NOMO-1 treated with DMSO at 0.1 percent for 48 hours (cell line): ENCODE data around the gene SLC45A1.

Experiments
- DNase-seq: peaks from one replicate; lab custom pipeline; 2025; ENCODE audit not compliant: unreplicated experiment; lab: John Stamatoyannopoulos, UW

SLC45A1 gene

DNA sequence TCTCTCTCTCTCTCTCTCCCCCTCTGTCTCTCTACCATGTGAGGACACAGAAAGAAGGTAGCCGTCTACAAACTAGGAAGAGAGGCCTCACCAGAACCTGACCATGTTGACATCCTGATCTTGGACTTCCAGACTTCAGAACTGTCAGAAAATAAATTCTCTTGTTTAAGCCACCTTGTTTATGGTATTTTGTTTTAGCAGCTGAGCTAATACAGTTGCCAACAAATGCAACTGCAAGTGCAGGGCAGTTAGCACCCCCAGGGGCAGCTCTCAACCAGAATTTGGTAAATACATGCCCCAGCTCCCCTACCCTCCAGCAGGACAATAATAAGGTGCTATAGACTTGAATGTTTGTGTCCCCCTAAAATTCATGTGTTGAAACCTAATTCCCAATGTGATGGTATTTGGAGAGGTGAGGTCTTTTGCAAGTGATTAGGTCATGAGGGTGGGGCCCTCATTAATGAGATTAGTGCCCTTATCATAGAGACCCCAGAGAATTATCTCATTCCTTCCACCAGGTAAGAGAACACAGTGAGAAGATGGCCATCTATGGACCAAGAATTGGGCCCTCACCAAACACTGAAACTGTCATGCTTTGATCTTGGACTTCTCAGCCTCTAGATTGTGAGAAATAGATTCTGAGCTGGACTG lies 6.7 kb upstream of the SLC45A1 start:
- DNase-seq = no peak

DNA sequence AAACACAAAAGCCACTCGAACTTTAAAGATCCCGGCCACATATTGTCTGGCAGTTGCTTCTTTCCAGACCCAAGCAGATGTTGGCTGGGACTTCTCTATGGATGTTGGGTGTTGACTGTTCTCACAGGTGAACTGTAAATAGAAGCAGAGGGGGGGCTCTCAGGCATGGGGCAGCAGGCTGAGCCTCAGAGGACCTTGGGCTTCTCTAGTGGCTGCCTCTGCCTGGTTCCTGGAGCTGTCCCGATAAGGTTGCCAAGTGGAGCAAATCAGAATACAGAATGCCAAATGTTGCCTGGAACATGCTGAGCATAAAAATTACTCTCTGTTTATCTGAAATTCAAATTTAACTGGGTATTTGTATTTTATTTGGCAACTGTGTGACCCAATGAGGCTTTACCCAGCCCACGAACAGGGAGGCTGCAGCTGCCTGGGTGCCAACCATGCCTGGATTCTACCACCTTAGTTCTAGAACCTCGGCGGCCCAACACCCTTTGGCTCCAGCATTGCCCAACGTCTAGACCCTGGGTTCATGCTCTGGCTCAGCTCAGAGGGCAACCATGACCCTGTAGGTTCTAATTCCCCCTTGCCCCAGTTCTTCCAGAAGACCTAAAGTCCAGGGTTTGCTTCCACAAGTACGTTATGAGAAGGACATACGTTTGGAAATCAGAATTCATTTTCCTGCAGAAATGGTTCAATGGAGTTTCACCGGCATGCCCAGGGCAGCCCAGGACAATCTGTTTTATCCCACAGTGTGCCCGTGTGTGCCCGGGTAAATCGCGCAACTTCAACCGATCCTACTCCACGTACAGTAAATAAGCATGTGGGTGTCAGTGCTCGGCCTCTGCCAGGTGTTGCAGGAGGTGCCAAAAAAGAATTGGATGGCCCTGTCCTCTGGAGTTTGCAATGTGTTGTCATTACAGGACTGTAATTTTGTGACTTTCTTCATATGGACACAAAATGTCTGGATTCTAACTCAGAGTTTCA lies 5.4 kb upstream of the SLC45A1 start:
- DNase-seq = no peak

DNA sequence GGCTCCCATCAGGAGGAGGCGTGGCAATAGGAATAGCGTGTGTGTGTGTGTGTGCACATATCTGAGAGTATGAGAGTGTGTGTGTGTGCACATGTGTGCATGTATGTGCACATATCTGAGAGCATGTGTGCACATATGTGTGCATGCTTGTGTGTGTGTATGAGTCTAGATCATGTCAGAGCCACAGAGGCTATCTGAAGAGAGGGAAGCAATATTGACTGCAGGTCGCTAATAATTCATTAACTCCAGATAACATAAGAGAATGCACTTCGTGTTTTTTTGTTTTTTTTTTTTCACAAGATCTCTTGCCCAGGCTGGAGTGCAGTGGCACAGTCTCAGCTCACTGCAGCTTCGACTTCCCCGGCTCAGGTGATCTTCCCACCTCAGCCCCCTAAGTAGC lies 4.7 kb upstream of the SLC45A1 start:
- no peak for DNase-seq

DNA sequence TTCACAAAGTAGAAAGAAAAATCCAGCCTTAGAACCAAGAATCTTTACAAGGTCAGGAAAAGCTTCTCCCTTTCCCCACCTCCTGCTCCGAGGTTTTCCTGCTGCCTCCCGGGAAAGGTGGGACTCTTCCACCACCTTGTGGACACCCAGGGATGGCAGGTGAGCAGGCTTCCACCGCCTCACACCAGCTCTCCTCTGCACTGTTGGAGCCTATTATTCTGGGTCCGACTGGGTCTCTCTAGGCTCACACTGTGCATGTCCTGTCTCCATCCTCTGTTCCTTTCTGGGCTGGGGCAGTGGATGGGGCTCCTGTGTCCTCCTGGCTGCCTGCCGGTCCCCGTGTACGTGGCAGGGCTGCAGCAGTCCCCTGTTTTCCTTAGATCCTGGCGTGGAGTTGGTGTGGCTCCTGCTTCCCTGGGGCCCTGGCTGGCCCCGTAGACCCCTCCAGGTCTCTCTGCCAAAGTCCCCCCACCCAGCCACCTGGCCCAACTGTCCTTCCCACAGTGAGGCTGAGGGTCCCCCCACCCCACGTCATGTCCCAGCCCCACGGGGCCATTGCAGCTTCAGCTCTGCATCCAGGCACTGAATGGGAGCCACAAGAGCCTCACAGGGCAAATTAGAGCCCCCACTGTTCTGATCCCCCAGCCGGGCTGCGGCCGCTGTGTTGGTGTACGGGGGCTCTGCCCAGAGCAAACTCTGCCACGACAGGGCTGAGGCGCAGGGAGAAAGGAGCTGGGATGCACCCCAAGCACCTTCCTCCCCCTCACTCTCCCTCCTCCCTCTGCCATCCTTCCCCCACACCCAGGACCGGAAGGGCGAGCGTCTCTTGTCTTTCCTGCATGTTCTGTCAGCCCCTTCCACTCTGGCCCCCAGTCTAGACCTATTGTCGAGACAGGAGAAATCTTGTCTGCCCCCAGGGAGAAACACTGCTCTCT lies 3.3 kb upstream of the SLC45A1 start:
- DNase-seq = no peak

DNA sequence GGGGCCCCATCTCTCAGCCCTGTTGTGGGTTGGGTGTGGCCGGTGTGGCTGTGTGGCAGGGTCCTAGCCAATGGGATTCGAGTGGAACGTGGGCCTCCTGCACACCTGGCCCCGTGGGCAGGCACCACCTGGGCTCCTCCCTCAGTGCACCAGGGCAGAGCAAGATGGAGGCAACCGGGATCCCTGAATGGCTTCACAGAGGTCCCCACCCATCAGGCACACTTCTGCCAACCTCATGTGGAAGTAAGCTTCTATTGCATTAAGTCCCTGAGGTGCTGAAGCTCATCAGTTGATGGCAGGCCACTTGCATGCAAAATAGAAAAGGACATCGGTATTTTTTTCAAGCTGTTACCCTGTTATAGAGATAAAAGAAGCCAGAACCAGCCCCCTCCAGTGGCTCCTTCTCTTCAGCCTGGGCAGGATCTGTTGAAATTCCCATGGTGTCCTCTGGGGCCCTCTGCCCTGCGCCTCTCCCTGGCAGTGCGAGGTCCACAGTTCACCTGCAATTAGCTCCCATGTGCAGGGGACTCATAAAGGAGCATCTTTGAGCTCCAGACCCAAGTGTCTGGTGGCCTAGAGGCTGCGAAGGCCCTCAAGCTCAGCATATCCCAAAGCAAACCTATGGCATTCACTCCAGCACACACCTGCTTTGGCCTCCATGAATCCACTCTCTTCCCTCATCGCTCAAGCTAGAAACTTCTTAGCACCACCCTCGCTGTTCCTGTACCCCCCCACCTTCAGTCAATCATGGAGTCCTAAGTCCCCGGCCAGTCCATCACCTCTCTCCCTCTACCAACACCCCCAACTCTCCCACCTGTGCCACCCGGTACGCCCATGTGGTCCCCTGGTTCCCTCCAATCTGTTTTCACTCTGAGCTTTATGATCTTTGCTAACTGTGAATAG lies 2.1 kb upstream of the SLC45A1 start:
- no peak for DNase-seq

DNA sequence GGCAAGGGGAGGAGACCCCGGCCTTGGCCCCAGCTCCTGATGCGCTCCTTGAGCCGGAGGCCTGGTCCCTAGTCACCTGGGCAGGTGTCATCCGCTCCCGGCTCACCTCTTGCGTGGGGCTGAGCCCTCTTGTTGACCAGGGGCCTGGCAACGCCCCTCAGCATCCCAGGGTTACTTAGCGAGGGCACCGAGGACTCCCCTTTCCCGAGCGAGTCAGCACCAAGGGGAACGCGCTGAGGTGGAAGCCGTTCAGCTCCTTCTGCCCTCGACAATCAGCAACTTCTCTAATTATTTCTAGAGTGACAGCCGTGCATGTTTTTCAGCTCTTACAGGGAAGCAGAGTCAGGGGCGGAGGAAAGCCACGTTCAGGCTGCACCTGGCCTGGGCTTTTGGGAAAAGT lies 522 bp downstream of the SLC45A1 start:
- DNase-seq = no peak

DNA sequence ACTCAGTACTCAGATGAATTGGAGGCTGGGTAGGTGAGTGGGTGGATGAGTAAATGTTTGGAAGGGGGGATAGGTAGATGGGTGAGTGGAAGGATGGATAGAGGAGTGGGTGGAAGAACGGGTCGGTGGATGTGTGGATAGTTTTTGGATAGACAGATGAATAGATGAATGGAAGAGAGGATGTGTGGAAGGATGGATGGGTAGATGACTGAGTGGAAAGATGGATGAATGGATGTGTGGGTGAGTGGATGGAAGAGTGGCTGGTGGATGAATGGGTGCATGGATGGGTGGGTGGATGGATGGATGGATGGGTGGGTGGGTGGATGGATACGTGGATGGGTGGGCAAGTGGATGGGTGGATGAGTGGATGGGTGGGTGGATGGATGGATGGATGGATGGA lies 3.7 kb downstream of the SLC45A1 start:
- no peak for DNase-seq

DNA sequence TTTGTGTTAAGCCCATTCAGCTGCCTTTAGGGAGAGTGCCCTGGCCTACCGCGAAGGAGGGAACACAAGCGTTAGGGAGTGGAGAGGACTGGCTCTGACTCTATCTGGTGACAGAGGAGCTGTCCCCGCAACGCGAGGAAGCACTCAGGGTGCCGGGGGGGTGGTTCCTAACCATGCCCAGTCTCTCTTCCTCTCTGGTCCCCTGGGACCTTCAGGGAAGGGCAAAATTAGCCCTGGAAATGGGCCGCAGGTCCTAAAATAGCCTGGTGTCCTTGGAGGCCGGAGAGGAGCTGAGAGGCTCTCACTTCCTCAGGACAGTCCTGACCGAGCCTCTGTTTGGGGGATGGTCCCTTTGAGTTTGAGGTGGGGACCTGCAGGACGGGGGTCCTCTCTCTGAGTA lies 5.8 kb downstream of the SLC45A1 start:
- DNase-seq = no peak

DNA sequence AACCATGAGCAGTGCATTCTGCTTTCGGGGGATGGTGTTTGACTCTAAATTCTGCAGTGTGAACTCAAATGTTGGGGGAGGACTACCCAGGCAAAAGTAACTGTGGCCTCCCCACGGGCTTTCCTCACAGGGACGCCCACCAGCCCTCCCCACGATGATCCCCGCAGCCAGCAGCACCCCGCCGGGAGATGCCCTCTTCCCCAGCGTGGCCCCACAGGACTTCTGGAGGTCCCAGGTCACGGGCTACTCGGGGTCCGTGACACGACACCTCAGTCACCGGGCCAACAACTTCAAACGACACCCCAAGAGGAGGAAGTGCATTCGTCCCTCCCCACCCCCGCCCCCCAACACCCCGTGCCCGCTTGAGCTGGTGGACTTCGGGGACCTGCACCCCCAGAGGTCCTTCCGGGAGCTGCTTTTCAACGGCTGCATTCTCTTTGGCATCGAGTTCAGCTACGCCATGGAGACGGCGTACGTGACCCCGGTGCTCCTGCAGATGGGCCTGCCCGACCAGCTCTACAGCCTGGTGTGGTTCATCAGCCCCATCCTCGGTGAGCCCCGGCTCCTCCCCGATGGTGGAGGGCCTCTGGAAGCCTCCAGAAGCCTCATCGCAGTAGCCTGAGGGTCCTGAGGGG lies 6.4 kb downstream of the SLC45A1 start:
- no peak for DNase-seq

DNA sequence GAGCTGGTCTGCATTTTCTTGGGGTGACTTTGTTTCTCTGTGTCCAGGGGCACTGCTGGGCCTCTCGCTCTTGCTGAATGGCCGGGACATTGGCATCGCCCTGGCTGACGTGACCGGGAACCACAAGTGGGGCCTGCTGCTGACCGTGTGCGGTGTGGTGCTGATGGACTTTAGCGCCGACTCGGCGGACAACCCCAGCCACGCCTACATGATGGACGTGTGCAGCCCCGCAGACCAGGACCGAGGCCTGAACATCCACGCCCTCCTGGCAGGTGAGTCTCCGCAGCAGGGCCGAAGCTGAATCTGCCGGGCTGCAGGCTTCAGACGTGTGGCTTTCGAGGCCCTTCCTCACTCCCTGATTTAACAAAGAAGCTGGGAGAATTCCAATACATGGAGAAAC lies 7.9 kb downstream of the SLC45A1 start:
- no peak for DNase-seq

DNA sequence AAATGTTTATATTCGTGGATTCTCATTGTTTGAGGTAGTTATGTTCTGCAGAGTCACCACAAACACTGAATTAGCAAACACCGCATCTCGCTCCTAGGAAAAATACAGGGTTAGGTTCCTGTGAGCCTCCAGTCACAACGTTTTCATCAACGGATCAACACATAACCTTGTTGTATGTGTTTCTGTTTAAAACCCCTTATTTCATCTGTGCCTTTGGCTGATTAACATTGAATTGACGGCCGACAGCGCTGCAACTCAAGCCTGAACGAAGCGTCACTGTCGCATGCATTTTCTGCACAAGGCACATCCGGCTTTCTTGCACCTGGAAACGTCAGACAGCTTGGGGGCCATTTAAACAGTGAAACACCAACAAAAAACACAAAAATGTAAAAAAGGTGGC lies 8.4 kb downstream of the SLC45A1 start:
- DNase-seq = no peak

DNA sequence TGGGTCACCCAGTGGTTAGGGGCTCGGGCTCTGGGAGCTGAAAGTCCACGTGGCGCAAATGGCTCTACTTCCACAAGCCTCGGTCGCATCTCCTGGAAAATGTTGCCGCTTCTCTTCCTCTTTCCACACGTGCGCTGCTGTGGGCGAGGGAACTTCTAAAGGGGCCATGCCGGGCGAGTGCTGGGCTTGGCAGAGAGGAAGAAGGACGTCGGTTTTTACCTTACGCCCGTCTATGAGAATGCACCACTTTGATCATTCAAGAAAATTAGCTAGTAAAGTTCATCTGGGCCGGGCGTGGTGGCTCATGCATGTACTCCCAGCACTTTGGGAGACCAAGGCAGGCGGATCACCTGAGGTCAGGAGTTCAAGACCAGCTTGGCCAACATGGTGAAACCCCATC lies 10.4 kb downstream of the SLC45A1 start:
- DNase-seq = no peak

DNA sequence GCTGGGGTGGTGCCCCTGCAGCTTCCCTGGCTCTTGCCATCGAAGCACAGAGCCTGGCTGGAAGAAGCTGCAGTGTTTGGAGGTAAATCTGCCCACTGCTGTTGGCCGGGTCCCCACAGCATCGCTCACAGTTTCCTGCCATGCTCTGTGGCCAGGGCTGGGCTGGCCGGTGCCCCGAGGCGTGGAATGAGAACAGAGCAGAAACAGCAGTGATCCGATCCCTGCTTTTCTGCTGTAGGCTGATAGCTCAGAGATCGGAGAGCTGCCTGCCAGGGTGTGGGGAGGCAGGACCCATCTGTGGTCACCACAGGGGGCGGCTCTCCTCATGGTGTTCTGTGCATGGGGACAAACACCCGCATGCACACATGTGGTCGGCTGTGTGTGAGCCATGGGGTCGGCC lies 11.5 kb downstream of the SLC45A1 start:
- DNase-seq = no peak

DNA sequence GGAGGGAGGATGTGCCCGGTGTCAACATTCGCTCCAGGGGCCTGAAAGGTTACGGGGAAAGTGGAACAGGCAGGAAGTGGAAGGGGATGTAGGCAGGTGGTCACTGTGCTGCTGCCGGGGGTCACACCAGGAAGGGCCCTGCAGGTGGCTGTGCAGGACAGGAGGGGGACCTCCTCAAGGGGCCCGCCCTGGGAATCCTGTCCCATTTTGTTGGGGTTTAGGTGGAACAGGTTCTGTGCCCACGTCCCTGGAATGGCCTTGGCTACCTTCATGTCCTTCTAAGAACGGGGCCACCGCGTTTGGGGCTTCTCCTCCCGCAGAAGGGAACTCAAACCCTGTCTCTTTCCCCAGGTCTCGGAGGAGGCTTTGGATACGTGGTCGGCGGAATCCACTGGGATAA lies 11.9 kb downstream of the SLC45A1 start:
- no peak for DNase-seq

DNA sequence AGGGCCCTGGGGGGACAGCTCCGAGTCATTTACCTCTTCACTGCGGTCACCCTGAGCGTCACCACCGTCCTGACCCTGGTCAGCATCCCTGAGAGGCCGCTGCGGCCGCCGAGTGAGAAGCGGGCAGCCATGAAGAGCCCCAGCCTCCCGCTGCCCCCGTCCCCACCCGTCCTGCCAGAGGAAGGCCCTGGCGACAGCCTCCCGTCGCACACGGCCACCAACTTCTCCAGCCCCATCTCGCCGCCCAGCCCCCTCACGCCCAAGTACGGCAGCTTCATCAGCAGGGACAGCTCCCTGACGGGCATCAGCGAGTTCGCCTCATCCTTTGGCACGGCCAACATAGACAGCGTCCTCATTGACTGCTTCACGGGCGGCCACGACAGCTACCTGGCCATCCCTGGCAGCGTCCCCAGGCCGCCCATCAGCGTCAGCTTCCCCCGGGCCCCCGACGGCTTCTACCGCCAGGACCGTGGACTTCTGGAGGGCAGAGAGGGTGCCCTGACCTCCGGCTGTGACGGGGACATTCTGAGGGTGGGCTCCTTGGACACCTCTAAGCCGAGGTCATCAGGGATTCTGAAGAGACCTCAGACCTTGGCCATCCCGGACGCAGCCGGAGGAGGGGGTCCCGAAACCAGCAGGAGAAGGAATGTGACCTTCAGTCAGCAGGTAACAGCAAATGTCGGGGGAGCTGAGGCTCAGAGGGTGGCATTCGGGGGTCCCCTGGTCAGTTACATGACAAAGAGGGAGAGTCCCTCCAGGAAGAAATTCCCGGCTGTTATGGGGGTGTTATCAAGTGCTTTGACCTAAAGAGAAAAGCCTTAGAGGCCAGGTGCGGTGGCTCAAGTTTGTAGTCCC lies 12.6 kb downstream of the SLC45A1 start:
- no peak for DNase-seq

DNA sequence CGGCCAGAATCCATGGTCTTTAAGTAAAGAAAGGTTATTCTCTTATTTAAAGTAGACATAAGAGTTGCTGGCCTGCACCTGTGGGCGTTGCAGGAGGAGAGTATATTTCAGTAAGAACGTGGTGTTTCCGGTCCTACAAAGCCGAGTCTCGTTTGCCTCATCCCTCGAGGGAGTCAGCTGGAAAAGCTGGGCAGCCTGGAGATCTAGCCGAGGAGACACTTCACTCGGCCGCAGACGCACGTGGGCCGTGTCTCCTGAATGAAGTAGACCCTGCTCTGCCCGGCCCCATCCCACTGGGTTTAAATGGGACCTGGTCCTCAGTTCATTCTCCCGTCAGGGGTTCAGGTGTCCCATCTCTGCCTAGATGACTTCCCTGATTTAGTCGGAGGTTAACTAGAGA lies 14.9 kb downstream of the SLC45A1 start:
- no peak for DNase-seq

DNA sequence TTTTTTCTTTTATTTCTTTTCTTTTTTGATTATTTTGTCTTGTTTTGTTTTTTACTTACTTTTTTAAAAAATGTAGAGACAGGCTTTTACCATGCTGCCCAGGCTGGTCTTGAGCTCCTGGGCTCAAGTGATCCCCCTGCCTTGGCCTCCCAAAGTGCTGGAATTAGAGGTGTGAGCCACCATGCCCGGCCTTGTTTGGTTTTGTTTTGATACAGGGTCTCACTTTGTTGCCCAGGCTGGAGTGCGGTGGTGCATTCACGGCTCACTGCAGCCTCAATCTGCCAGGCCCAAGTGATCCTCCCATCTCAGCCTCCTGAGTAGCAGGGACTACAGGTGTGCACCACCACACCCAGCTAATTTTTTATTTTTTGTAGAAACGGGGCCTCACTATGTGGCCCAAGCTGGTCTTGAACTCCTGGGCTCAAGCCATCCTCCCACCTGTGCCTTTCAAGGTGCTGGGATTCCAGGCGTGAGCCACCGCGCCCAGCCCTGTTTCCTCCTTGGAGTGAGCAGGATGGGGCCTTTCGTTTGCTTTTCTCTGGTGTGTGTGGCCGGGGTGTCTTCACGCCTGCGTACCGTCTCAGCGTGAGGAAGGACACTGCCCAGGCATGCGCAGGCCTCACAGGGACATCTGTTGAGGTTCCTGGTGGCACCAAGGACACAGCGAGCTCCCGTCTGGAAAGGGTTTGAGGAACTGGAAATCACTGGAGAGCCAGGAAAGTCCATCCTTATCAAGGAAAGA lies 15.5 kb downstream of the SLC45A1 start:
- DNase-seq = no peak

DNA sequence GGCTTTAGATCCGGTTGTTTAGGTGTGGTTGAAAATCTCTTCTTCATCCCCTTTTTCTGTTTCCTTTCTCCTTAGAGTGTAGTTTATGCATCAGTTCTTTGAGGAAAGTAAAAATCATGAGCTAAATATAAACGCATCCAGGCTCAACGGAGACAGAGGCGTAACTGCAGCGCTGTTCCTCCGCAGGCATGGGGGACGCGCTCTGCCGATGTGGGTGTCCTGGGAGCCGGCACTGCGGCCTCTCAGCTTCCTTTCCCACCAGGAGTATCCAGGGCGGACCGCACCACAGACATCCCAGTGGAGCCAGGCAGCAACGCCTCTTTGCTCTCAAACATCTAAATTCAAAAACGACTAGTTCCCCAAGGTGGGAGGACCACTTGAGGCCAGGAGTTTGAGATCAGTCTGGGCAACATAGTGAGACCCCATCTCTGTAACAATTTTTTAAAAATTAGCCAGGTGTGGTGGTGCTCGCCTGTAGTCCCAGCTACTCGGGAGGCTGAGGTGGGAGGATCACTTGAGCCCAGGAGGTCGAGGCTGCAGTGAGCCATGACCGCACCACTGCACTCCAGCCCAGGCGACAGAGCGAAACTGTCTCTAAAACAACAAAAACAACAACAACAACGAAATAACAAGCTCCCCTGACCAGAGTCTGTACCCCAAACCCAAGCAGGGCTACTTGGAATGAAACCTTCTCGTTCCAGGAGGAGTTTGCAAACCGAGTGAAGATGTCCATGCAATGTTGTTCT lies 16.4 kb downstream of the SLC45A1 start:
- DNase-seq = no peak
